Omental fat pad (tissue), 4 donors: ENCODE measurements around the gene FHOD3. TPM values are rescaled to one million over a fixed set of nuclear protein-coding genes. Genes with fewer than 3 reads are reported as not detected.

Source experiments
- ATAC-seq: fragments of 150-250 bp; one replicate; pipeline ENCODE4 v1.9.1; 2016; ENCODE audit warnings: mild to moderate bottlenecking, moderate library complexity; ENCODE audit not compliant: low FRiP score
- DNase-seq: peaks from one replicate; pipeline ENCODE4 v3.0.0-alpha.2; 2019; ENCODE audit warnings: low spot score
- total RNA-seq, 4 donors: library from RNA; depleted of rRNA; stranded (reverse); fragments of >200 nt; gene quantifications; one replicate each; pipeline ENCODE4 v1.1.0, GENCODE V29; 2016
- TF ChIP-seq, protein P1 (sequence below), 3 donors: fragments of 450-650 bp; IDR thresholded peaks; one replicate each; pipeline ENCODE4 v1.5.1; 2016 to 2017; ENCODE audit warnings: antibody characterized with exemption in 3 of 3, mild to moderate bottlenecking in 3 of 3, moderate library complexity in 2 of 3

The FHOD3 gene
- total RNA-seq, 4 donors from 2014 or later = 0.96 to 3.8 (median 2.3) TPM

DNA sequence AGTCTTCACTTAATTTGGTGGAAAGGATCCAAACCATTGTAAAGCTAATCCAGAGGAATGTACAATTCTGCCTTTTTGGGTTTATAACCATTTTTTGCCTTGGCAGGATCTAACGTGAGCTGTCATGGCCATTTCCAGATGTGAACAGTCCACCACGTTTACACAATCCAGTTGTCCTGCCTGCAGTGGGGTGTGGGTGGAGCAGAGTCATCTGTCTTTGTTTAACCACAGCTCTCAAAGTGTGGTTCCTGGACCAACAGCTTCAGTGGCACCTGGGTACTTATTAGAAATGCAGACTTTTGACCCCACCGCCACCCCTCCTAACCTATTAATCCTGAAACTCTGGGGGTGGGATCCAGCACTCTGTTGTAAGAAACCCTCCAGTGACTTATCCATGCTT is 35.9 kb downstream of the FHOD3 start:
- DNase-seq = no peak
- TF ChIP-seq, protein P1, sequence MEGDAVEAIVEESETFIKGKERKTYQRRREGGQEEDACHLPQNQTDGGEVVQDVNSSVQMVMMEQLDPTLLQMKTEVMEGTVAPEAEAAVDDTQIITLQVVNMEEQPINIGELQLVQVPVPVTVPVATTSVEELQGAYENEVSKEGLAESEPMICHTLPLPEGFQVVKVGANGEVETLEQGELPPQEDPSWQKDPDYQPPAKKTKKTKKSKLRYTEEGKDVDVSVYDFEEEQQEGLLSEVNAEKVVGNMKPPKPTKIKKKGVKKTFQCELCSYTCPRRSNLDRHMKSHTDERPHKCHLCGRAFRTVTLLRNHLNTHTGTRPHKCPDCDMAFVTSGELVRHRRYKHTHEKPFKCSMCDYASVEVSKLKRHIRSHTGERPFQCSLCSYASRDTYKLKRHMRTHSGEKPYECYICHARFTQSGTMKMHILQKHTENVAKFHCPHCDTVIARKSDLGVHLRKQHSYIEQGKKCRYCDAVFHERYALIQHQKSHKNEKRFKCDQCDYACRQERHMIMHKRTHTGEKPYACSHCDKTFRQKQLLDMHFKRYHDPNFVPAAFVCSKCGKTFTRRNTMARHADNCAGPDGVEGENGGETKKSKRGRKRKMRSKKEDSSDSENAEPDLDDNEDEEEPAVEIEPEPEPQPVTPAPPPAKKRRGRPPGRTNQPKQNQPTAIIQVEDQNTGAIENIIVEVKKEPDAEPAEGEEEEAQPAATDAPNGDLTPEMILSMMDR (IDR thresholded peaks at IDR 0.05) = no peak
- no peak for ATAC-seq

- DNase-seq (no peak), ATAC-seq (no peak)
- TF ChIP-seq, protein P1 (IDR thresholded peaks at IDR 0.05) = no peak
These were observed 37.3 kb downstream of the FHOD3 start for GRCh38 chr18:36334798-36335197.

DNA sequence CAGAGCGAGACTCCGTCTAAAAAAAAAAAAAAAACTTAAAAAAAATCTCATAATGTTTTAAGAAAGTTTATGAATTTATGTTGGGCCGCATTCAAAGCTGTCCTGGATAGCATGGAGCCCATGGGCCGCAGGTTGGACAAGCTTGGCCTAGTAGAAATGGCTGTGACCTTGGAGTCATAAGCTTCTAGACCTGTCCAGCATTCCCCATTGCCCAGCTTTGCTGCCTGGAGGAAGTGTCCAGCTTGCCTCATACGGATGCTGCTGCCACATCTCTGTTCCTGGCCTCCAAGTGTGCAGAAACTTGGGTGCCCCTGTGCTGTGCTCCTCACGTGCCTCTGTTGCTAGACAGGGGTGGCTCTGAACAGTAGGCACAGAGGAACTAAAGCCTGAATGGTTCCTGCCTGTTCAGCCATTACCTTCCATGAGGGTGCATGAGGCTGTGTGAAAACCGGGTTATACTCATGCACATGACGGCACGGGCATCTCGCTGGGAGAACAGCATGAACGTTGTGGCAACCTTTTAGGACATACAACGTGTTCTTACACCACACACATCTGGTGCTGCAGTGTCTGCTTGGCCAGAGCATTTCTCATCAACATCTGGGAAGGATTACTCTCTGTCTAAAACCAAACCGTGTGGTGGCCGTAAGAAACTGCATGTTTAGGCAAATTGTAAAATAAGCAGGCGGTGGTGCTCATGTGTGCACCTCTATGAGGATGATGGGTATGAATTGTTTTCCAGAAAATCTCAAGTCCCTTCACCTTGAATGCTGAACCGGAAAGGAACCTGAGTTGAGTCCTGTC is 38.2 kb downstream of the FHOD3 start:
- no peak for DNase-seq
- no peak for ATAC-seq
- TF ChIP-seq, protein P1 (IDR thresholded peaks at IDR 0.05) = no peak

GRCh38 chr18:36337679-36338402 is 40.3 kb downstream of the FHOD3 start:
- TF ChIP-seq, protein P1 (IDR thresholded peaks at IDR 0.05) = no peak
- ATAC-seq (no peak), DNase-seq (no peak)

GRCh38 chr18:36338403-36338933 is 41.0 kb downstream of the FHOD3 start:
- TF ChIP-seq, protein P1 (IDR thresholded peaks at IDR 0.05) = no peak
- DNase-seq (no peak), ATAC-seq (no peak)

- TF ChIP-seq, protein P1 (IDR thresholded peaks at IDR 0.05) = no peak
- DNase-seq = no peak
- ATAC-seq = no peak
These were observed 42.7 kb downstream of the FHOD3 start for GRCh38 chr18:36340246-36340645.
